K562 (cell line): Measurements from ENCODE around the gene SAPCD1. TPM values are rescaled to one million over a fixed set of nuclear protein-coding genes. Genes with fewer than 3 reads are reported as not detected.

Source experiments
- ATAC-seq: fragments of 200-7000 bp; cut with Tn5 transposase; 3 replicates; pipeline ENCODE4 v1.9.1; 2020; ENCODE audit warnings: moderate library complexity
- BruUV-seq: library from RNA; stranded (reverse); fragments of 400-500 nt; replicated peaks from 2 replicates; lab custom pipeline; 2021; lab: Mats Ljungman, UMichigan
- CTCF ChIA-PET: fragments of 300-600 bp; formaldehyde crosslinking; extraction: SDS; loops from one replicate; lab custom pipeline; 2021; ENCODE audit warnings: low intra/inter-chr PET ratio; lab: Yijun Ruan, JAX
- POLR2A ChIA-PET: fragments of 300-600, 350-650 bp; sonication (Branson Sonifier 250); formaldehyde crosslinking; extraction: SDS; loops from one replicate; lab custom pipeline; 2021; ENCODE audit warnings: antibody characterized with exemption, inconsistent platforms; lab: Yijun Ruan, JAX
- DNase-seq, 4 experiments: peaks; one replicate each; pipeline versions ENCODE4 v3.0.0 to v3.0.0-alpha.2; 2011 to 2018; ENCODE audit warnings: low spot score in 3 of 4, mixed read lengths in 3 of 4; ENCODE audit errors: extremely low read depth in 1 of 4
- FAIRE-seq: peaks from 2 replicates; lab custom pipeline; 2011; peaks lifted over from hg19 to GRCh38; lab: Jason Lieb, UNC
- H2AFZ ChIP-seq: 2 replicates; pipeline ENCODE4 v1.6.0; 2011; ENCODE audit warnings: low read depth, low read length, control low read depth, inconsistent platforms
- H3K27ac ChIP-seq: fragments of 200-600 bp; 3 replicates; pipeline ENCODE4 v1.8.0; 2011; ENCODE audit warnings: low read depth, mild to moderate bottlenecking, control low read depth, inconsistent platforms, low read length, moderate library complexity, mixed read lengths; ENCODE audit errors: extremely low read depth
- H3K27me3 ChIP-seq, 2 experiments: fragments of 300-600 bp in 1 of 2; 2 replicates in 1 of 2; 3 replicates in 1 of 2; pipeline versions ENCODE4 v1.6.0 to v1.8.0; 2011; ENCODE audit warnings: inconsistent platforms in 2 of 2, low read length in 2 of 2, mild to moderate bottlenecking in 1 of 2, mixed read lengths in 1 of 2, moderate library complexity in 1 of 2; ENCODE audit not compliant: control insufficient read depth in 2 of 2, insufficient read depth in 2 of 2
- H3K36me3 ChIP-seq: fragments of 300-600 bp; 3 replicates; pipeline ENCODE4 v1.8.0; 2011; ENCODE audit warnings: mild to moderate bottlenecking, low read length, inconsistent platforms; ENCODE audit not compliant: control insufficient read depth, insufficient read depth
- H3K4me1 ChIP-seq, 2 experiments: fragments of 200-600 bp in 1 of 2; replicated peaks in 1 of 2; 2 replicates in 1 of 2; 3 replicates in 1 of 2; pipeline versions ENCODE4 v1.5.1 to v1.8.0; 2011; ENCODE audit warnings: inconsistent platforms in 2 of 2, low read length in 2 of 2, mild to moderate bottlenecking in 1 of 2, mixed read lengths in 1 of 2, moderate library complexity in 1 of 2; ENCODE audit not compliant: control insufficient read depth in 2 of 2, insufficient read depth in 2 of 2
- H3K4me2 ChIP-seq: 2 replicates; pipeline ENCODE4 v1.6.1; 2011; ENCODE audit warnings: low read length, control low read depth, inconsistent platforms, mixed read lengths; ENCODE audit not compliant: insufficient read depth
- H3K4me3 ChIP-seq: fragments of 200-600 bp; sonication (generic), shearing (Covaris generic); 2 replicates; pipeline ENCODE4 v1.5.1; 2016; ENCODE audit warnings: control low read depth, inconsistent platforms
- H3K79me2 ChIP-seq: fragments of 200-600 bp; 3 replicates; pipeline ENCODE4 v1.8.0; 2011; ENCODE audit warnings: low read length, inconsistent platforms; ENCODE audit not compliant: control insufficient read depth, insufficient read depth
- H3K9ac ChIP-seq, 2 experiments: 2 replicates each; pipeline versions ENCODE4 v1.6.0 to v1.6.1; 2011; ENCODE audit warnings: low read depth in 2 of 2, low read length in 2 of 2, control low read depth in 1 of 2, inconsistent platforms in 1 of 2, mild to moderate bottlenecking in 1 of 2, mixed read lengths in 1 of 2; ENCODE audit not compliant: insufficient read depth in 1 of 2
- H3K9me1 ChIP-seq: one replicate; pipeline ENCODE4 v1.6.0; 2011; ENCODE audit warnings: inconsistent platforms, mild to moderate bottlenecking, low read length, moderate library complexity; ENCODE audit not compliant: control insufficient read depth, insufficient read depth
- H3K9me3 ChIP-seq: replicated peaks from 2 replicates; pipeline ENCODE4 v1.5.1; 2011; ENCODE audit warnings: low read depth, low read length, inconsistent platforms; ENCODE audit not compliant: control insufficient read depth, insufficient read depth
- H4K20me1 ChIP-seq: replicated peaks from 2 replicates; pipeline ENCODE4 v1.6.1; 2011; ENCODE audit warnings: low read length, inconsistent platforms, mixed read lengths; ENCODE audit not compliant: control insufficient read depth, insufficient read depth
- BCL6 ChIP-seq: fragments of 250-450 bp; sonication (Bioruptor Pico); IDR thresholded peaks from 2 replicates; pipeline ENCODE4 v1.4.0; 2020
- CEBPG ChIP-seq, 3 experiments: fragments of 200-800 bp in 1 of 3; sonication (Bioruptor generic) in 1 of 3; sonication (generic) in 1 of 3; formaldehyde crosslinking in 1 of 3; IDR thresholded peaks in 2 of 3; conservative IDR thresholded peaks in 1 of 3; 2 replicates each; pipeline versions ENCODE4 v1.6.1 to v1.8.0; 2016 to 2022; ENCODE audit warnings: missing compliant biosample characterization in 2 of 3, missing genetic modification characterization in 2 of 3, mild to moderate bottlenecking in 1 of 3, missing genetic modification reagents in 1 of 3
- PHB ChIP-seq: fragments of 250-450 bp; sonication (Bioruptor Pico); IDR thresholded peaks from 2 replicates; pipeline ENCODE4 v1.5.0; 2021
- RFX7 ChIP-seq: fragments of 250-450 bp; sonication (Bioruptor Pico); IDR thresholded peaks from 2 replicates; pipeline ENCODE4 v1.5.1; 2021; ENCODE audit warnings: mild to moderate bottlenecking
- SREBF1 ChIP-seq: fragments of 150-350 bp; IDR thresholded peaks from 2 replicates; pipeline ENCODE4 v1.6.1; 2014; ENCODE audit warnings: antibody characterized with exemption, low read depth, low read length, borderline replicate concordance
- XRCC5 ChIP-seq: fragments of 200-400 bp; formaldehyde crosslinking; IDR thresholded peaks from 2 replicates; pipeline ENCODE4 v1.6.1; 2017; ENCODE audit warnings: low read depth, mild to moderate bottlenecking, low read length
- WGBS: fragments of 100-300 bp; shearing (Covaris generic); methylation state at CpG from one replicate; pipeline ENCODE4 v1.1.6; 2016; ENCODE audit warnings: low coverage, mixed read lengths; ENCODE audit not compliant: insufficient coverage; ENCODE audit errors: missing lambda C conversion rate; 5-methylcytosine and 5-hydroxymethylcytosine counted together
- in situ Hi-C: fragments of 300-500 bp; cut with MboI; formaldehyde crosslinking; loops from 4 replicates; pipeline ENCODE4 v1.15.0; 2018; ENCODE audit warnings: inconsistent platforms, mixed read lengths
- intact Hi-C: fragments of 100-400 bp; cut with micrococcal nuclease; formaldehyde crosslinking; loops from 2 replicates; pipeline ENCODE4 v1.14.2; 2022
- polyA plus RNA-seq, 8 experiments: library from polyadenylated mRNA; depleted of rRNA in 4 of 8; stranded (reverse) in 5 of 8; unstranded in 3 of 8; fragments of >200 nt; fragmentation: Nextera tagmentation in 2 of 8; fragmentation: Illumina TruSeq in 1 of 8; extraction: Ambion mirVana in 2 of 8; extraction: Trizol in 1 of 8; gene quantifications; 2 replicates each; pipeline versions ENCODE4 v1.2.1 to v1.2.3, GENCODE V29; 2011 to 2014; ENCODE audit warnings: inconsistent platforms in 1 of 8, missing spikeins in 1 of 8
- total RNA-seq, 7 experiments: library from RNA; depleted of rRNA in 6 of 7; stranded (reverse); fragments of >200 nt in 6 of 7; fragmentation: Illumina TruSeq in 2 of 7; extraction: Trizol in 2 of 7; gene quantifications; 2 replicates each; pipeline versions ENCODE4 v1.2.1 to v1.2.3, GENCODE V29; 2011 to 2021; ENCODE audit warnings: low replicate concordance in 1 of 7
- TF ChIP-seq, protein P1 (sequence below): sonication (generic); formaldehyde crosslinking; IDR thresholded peaks from 2 replicates; pipeline ENCODE4 v1.8.0; 2023; ENCODE audit warnings: mild to moderate bottlenecking, missing genetic modification reagents
- TF ChIP-seq, protein P2 (sequence below), 2 experiments: fragments of 450-650 bp; formaldehyde crosslinking in 1 of 2; IDR thresholded peaks; 2 replicates each; pipeline versions ENCODE4 v1.4.0 to v1.6.1; 2014 to 2020; ENCODE audit warnings: mild to moderate bottlenecking in 2 of 2, borderline replicate concordance in 1 of 2, low read depth in 1 of 2

The SAPCD1 gene
- total and polyA plus RNA-seq, 9 of the 15 experiments (the other 6 are each of a cell fraction or from before 2014, with no cell fraction given), result 2.6 to 30.2 (median 7.4) TPM

DNA sequence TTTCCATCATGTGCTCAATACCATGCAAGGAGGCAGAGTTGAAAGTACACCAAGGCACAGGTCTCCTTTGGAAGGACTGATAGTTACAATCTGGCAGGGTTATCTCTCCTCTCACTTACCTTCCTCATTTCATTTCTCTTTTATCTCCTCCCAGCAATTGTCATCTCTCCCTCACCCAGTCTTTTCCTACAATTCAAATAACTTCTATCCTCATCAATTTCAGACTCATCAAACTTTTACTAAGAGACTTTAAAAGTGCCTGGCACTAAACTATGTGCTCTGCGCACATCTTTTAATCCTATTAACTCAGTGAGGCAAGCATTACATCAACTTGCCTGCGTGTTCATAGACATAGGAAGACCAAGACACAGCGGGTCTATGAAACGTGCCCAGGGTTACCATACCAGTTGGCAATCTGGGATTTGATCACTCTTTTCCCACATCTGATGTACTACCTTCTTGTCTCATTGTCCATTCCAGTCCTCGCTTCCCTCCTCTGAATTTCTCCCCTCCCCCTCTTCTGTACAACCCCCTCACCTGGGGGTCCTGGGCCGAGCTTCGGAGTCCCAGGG lies 31.9 kb downstream of the SAPCD1 start (continued):
- TF ChIP-seq BCL6, result no peak
- TF ChIP-seq SREBF1, result no peak
- TF ChIP-seq, all 486 proteins: peak for 86

DNA sequence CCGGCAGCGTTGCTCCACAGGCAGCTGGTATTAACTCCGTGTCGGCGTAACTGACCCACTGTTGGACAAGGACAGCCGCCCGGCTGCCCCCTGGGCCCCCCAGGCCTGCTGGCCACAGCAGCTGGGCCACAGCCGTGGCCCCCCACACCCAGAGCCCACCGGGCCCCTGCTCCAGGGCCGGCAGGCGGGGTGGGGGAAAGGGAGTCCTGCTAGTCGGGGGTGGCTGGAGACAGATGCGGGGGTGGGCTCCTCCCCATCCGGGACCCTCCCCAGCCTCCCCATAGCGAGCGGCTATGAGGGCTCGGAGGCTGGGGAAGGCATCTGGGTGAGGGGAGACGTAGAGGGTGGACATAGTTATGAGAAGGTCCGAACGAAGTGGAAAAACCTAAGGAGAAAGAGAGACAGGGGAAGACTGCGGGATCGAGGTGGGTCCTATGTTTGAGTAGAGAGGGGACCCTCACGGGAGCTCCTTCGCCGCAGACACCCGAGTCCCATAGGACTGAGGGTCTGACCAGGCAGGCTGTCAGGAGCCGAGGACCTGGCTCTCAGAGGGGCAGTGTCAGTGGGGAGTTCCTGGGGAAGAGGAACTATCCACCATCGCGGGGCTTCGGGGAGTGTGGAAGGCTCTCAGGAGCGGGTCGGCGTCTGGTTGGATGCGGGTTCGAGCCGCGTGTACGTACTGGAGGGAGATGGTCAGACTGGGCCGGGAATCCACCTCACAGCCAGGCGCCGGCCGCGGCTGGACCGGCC lies 32.6 kb downstream of the SAPCD1 start:
- intact Hi-C loops (loop anchor here (1.0 to 2.0 kb wide), 5 partner anchors 18 to 66 kb away; partner anchors contain the start of genes DDAH2, HSPA1A, HSPA1B and HSPA1L), in situ Hi-C loops (no loop called here)
- ATAC-seq, result peak; percentile 48
- H2AFZ ChIP-seq, result peak overlapping the region; percentile 93
- peaks cover 17 to 44% of the 10 kb centered on the region in 2 experiments for H3K4me1 ChIP-seq
- no peak for FAIRE-seq
- BruUV-seq, result TSS peak; percentile 57
- peak overlapping the region; percentile 93 to 99 for H3K9ac ChIP-seq
- peak in 3 of 4 experiments; percentile 67 to 86 (median 84) for DNase-seq
- H4K20me1 ChIP-seq, result 0 out of 2 replicates have a peak, but pooled peaks cover 3% of the 10 kb centered on the region
- no peaks in the 10 kb centered on the region for H3K9me3 ChIP-seq
- peak overlapping the region; percentile 61 for H3K4me3 ChIP-seq
- ChIA-PET POLR2A (interaction anchor here (0.6 to 4.3 kb wide), 21 partner anchors 9 to 430 kb away, joined by 3 to 58 read pairs (median 7); partner anchors contain the start of genes BAG6, GPANK1, HSPA1A and HSPA1B), CTCF (interaction anchor here (0.6 to 2.9 kb wide), 4 partner anchors 36 to 249 kb away, joined by 3 to 24 read pairs (median 3); no protein-coding TSS in a partner anchor)
- peaks cover 71% of the 10 kb centered on the region for H3K36me3 ChIP-seq
- H3K9me1 ChIP-seq, result no peaks in the 10 kb centered on the region
- peaks cover 53% of the 10 kb centered on the region for H3K79me2 ChIP-seq
- H3K27ac ChIP-seq, result peak overlapping the region; percentile 97
- peak overlapping the region; percentile 98 for H3K4me2 ChIP-seq
- no peaks in the 10 kb centered on the region for H3K27me3 ChIP-seq
- 1% methylated on average over 44 of the region's 44 CpGs for WGBS
- TF ChIP-seq, protein P1, sequence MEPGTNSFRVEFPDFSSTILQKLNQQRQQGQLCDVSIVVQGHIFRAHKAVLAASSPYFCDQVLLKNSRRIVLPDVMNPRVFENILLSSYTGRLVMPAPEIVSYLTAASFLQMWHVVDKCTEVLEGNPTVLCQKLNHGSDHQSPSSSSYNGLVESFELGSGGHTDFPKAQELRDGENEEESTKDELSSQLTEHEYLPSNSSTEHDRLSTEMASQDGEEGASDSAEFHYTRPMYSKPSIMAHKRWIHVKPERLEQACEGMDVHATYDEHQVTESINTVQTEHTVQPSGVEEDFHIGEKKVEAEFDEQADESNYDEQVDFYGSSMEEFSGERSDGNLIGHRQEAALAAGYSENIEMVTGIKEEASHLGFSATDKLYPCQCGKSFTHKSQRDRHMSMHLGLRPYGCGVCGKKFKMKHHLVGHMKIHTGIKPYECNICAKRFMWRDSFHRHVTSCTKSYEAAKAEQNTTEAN (CRISPR knock-in tag), result peak; percentile 80; the same call in 1 of the 2 replicates
- TF ChIP-seq CEBPG (CRISPR knock-in tag; IDR thresholded peaks at IDR 0.05) (no peak), CEBPG (tag; conservative IDR thresholded peaks at IDR 0.05 in 1 of 2, IDR thresholded peaks at IDR 0.05 in 1 of 2) (no peak), XRCC5 (peak; percentile 46; the same call in 1 of the 2 replicates), PHB (CRISPR knock-in tag) (peak; percentile 81; the same call in 1 of the 2 replicates), RFX7 (CRISPR knock-in tag) (no peak)
- TF ChIP-seq, protein P2, sequence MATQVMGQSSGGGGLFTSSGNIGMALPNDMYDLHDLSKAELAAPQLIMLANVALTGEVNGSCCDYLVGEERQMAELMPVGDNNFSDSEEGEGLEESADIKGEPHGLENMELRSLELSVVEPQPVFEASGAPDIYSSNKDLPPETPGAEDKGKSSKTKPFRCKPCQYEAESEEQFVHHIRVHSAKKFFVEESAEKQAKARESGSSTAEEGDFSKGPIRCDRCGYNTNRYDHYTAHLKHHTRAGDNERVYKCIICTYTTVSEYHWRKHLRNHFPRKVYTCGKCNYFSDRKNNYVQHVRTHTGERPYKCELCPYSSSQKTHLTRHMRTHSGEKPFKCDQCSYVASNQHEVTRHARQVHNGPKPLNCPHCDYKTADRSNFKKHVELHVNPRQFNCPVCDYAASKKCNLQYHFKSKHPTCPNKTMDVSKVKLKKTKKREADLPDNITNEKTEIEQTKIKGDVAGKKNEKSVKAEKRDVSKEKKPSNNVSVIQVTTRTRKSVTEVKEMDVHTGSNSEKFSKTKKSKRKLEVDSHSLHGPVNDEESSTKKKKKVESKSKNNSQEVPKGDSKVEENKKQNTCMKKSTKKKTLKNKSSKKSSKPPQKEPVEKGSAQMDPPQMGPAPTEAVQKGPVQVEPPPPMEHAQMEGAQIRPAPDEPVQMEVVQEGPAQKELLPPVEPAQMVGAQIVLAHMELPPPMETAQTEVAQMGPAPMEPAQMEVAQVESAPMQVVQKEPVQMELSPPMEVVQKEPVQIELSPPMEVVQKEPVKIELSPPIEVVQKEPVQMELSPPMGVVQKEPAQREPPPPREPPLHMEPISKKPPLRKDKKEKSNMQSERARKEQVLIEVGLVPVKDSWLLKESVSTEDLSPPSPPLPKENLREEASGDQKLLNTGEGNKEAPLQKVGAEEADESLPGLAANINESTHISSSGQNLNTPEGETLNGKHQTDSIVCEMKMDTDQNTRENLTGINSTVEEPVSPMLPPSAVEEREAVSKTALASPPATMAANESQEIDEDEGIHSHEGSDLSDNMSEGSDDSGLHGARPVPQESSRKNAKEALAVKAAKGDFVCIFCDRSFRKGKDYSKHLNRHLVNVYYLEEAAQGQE (IDR thresholded peaks at IDR 0.05; ENCODE audit: borderline replicate concordance), result no peak
- TF ChIP-seq, protein P2 (CRISPR knock-in tag; IDR thresholded peaks at IDR 0.05; ENCODE audit: low read depth), result 0 out of 2 replicates have a peak, but pooled peaks have one; percentile 33
